ENCODE data around the gene DRD1. TPM values are rescaled to one million over a fixed set of nuclear protein-coding genes. Genes with fewer than 3 reads are reported as not detected.
"Not testable (repeated sequence)": the region's sequence is repeated elsewhere in the genome, so short reads cannot be mapped to it uniquely, and the experiment has no call there.

Gene DRD1
- total and polyA plus RNA-seq, 4 experiments from 2014 or later = not detected

- H3K27ac ChIP-seq (ENCODE audit: low read depth, low read length) = no peak overlapping the region
- Mint-ChIP-seq H3K9me3 (no peaks in the 10 kb centered on the region), H3K36me3 (no peaks in the 10 kb centered on the region), H3K4me3 (peak overlapping the region in 5 of 8 donors; percentile 6 to 53 (median 21)), H3K27me3 (peaks cover 44 to 46% of the 10 kb centered on the region in 2 donors), H3K4me1 (peaks cover 3 to 12% (median 7%) of the 10 kb centered on the region in 4 donors), H3K27ac (no peak overlapping the region)
- intact Hi-C loops (cut with micrococcal nuclease) = no loop called here
- no peak for DNase-seq
- H3K4me1 ChIP-seq (ENCODE audit: insufficient read depth, low read length) = peaks cover 13% of the 10 kb centered on the region
- no peaks in the 10 kb centered on the region for H3K9me3 ChIP-seq (ENCODE audit: control insufficient read depth in 1 of 2, low read length in 2 of 2)
- no peak overlapping the region for H3K4me3 ChIP-seq (ENCODE audit: low read length in 2 of 2)
- peaks cover 19% of the 10 kb centered on the region for H3K27me3 ChIP-seq (ENCODE audit: insufficient read depth, low read length)
- no peaks in the 10 kb centered on the region for H3K36me3 ChIP-seq (ENCODE audit: insufficient read depth, low read length)
- POLR2A ChIA-PET (ENCODE audit: partially characterized antibody) = no interaction called here
- CTCF ChIA-PET (ENCODE audit: partially characterized antibody) = interaction anchor here (1.0 to 2.2 kb wide), 4 partner anchors 10 to 494 kb away, joined by 3 to 7 read pairs (median 6); no protein-coding TSS in a partner anchor
Measured at GRCh38 chr5:175443514-175444059, 395 bp downstream of the DRD1 start.

GRCh38 chr5:175438234-175438857 lies 5.6 kb downstream of the DRD1 start:
- H3K27me3 Mint-ChIP-seq = peaks cover 22 to 40% of the 10 kb centered on the region in 2 donors
- Histone ChIP-seq H3K27ac (ENCODE audit: low read depth, low read length) (no peak overlapping the region), H3K4me3 (ENCODE audit: low read length in 2 of 2) (no peak overlapping the region), H3K4me1 (ENCODE audit: insufficient read depth, low read length) (no peaks in the 10 kb centered on the region), H3K36me3 (ENCODE audit: insufficient read depth, low read length) (no peaks in the 10 kb centered on the region), H3K27me3 (ENCODE audit: insufficient read depth, low read length) (peaks cover 12% of the 10 kb centered on the region), H3K9me3 (ENCODE audit: control insufficient read depth in 1 of 2, low read length in 2 of 2) (no peaks in the 10 kb centered on the region)
- CTCF ChIA-PET (ENCODE audit: partially characterized antibody) = interaction anchor here (1.4 kb wide), 1 partner anchor 10 kb away, joined by 3 read pairs; no protein-coding TSS in a partner anchor
- no peaks in the 10 kb centered on the region for H3K9me3 Mint-ChIP-seq
- peaks cover 0 to 2% (median under 1%) of the 10 kb centered on the region in 4 donors for H3K4me1 Mint-ChIP-seq
- H3K36me3 Mint-ChIP-seq = no peaks in the 10 kb centered on the region
- POLR2A ChIA-PET (ENCODE audit: partially characterized antibody) = no interaction called here
- no peak overlapping the region for H3K27ac Mint-ChIP-seq
- intact Hi-C loops (cut with micrococcal nuclease) = no loop called here
- DNase-seq = no peak
- H3K4me3 Mint-ChIP-seq = no peak overlapping the region

GRCh38 chr5:175436359-175436758 lies 7.6 kb downstream of the DRD1 start:
- H3K27me3 Mint-ChIP-seq = peaks cover 8 to 23% of the 10 kb centered on the region in 2 donors
- CTCF ChIA-PET (ENCODE audit: partially characterized antibody) = no interaction called here

GRCh38 chr5:175434800-175435199 lies 9.2 kb downstream of the DRD1 start:
- CTCF ChIA-PET (ENCODE audit: partially characterized antibody) = no interaction called here

More at GRCh38 chr5:175436359-175436758, 7.6 kb downstream of the DRD1 start:
- no peak overlapping the region for H3K4me3 Mint-ChIP-seq
- no peaks in the 10 kb centered on the region for H3K27me3 ChIP-seq (ENCODE audit: insufficient read depth, low read length)
- no peak for DNase-seq
- POLR2A ChIA-PET (ENCODE audit: partially characterized antibody) = no interaction called here
- no peak overlapping the region for H3K4me3 ChIP-seq (ENCODE audit: low read length in 2 of 2)
- H3K4me1 ChIP-seq (ENCODE audit: insufficient read depth, low read length) = no peaks in the 10 kb centered on the region
- H3K9me3 ChIP-seq (ENCODE audit: control insufficient read depth in 1 of 2, low read length in 2 of 2) = no peaks in the 10 kb centered on the region
- no peak overlapping the region for H3K27ac ChIP-seq (ENCODE audit: low read depth, low read length)
- intact Hi-C loops (cut with micrococcal nuclease) = no loop called here
- H3K9me3 Mint-ChIP-seq = no peaks in the 10 kb centered on the region
- no peak overlapping the region for H3K27ac Mint-ChIP-seq
- H3K36me3 ChIP-seq (ENCODE audit: insufficient read depth, low read length) = no peaks in the 10 kb centered on the region
- H3K36me3 Mint-ChIP-seq = no peaks in the 10 kb centered on the region
- no peaks in the 10 kb centered on the region for H3K4me1 Mint-ChIP-seq

GRCh38 chr5:175427762-175428161 lies 16.2 kb downstream of the DRD1 start:
- H3K9me3 Mint-ChIP-seq = peaks cover 0 to 11% (median 5%) of the 10 kb centered on the region in 8 donors
- no peaks in the 10 kb centered on the region for H3K36me3 ChIP-seq (ENCODE audit: insufficient read depth, low read length)
- no peaks in the 10 kb centered on the region for H3K4me1 Mint-ChIP-seq
- ChIA-PET POLR2A (ENCODE audit: partially characterized antibody) (no interaction called here), CTCF (ENCODE audit: partially characterized antibody) (no interaction called here)
- no peaks in the 10 kb centered on the region for H3K9me3 ChIP-seq (ENCODE audit: control insufficient read depth in 1 of 2, low read length in 2 of 2)
- H3K4me3 Mint-ChIP-seq = no peak overlapping the region
- no peak overlapping the region for H3K27ac Mint-ChIP-seq
- H3K4me3 ChIP-seq (ENCODE audit: low read length in 2 of 2) = no peak overlapping the region
- no peaks in the 10 kb centered on the region for H3K4me1 ChIP-seq (ENCODE audit: insufficient read depth, low read length)
- peaks cover 6 to 19% of the 10 kb centered on the region in 2 donors for H3K27me3 Mint-ChIP-seq
- DNase-seq = no peak
- no peak overlapping the region for H3K27ac ChIP-seq (ENCODE audit: low read depth, low read length)
- H3K36me3 Mint-ChIP-seq = no peaks in the 10 kb centered on the region
- intact Hi-C loops (cut with micrococcal nuclease) = no loop called here
- H3K27me3 ChIP-seq (ENCODE audit: insufficient read depth, low read length) = no peaks in the 10 kb centered on the region

More at GRCh38 chr5:175434800-175435199, 9.2 kb downstream of the DRD1 start:
- no peak overlapping the region for H3K4me3 Mint-ChIP-seq
- H3K27me3 Mint-ChIP-seq = peaks cover 6 to 20% of the 10 kb centered on the region in 2 donors
- H3K36me3 Mint-ChIP-seq = no peaks in the 10 kb centered on the region
- no peak overlapping the region for H3K27ac ChIP-seq (ENCODE audit: low read depth, low read length)
- no peaks in the 10 kb centered on the region for H3K9me3 ChIP-seq (ENCODE audit: control insufficient read depth in 1 of 2, low read length in 2 of 2)
- H3K9me3 Mint-ChIP-seq = peaks cover 0 to under 1% (median 0%) of the 10 kb centered on the region in 8 donors
- POLR2A ChIA-PET (ENCODE audit: partially characterized antibody) = no interaction called here
- H3K4me1 Mint-ChIP-seq = no peaks in the 10 kb centered on the region
- H3K36me3 ChIP-seq (ENCODE audit: insufficient read depth, low read length) = no peaks in the 10 kb centered on the region
- DNase-seq = no peak
- H3K27me3 ChIP-seq (ENCODE audit: insufficient read depth, low read length) = no peaks in the 10 kb centered on the region
- no peak overlapping the region for H3K4me3 ChIP-seq (ENCODE audit: low read length in 2 of 2)
- H3K27ac Mint-ChIP-seq = no peak overlapping the region
- intact Hi-C loops (cut with micrococcal nuclease) = no loop called here
- H3K4me1 ChIP-seq (ENCODE audit: insufficient read depth, low read length) = no peaks in the 10 kb centered on the region

GRCh38 chr5:175424594-175424993 lies 19.4 kb downstream of the DRD1 start:
- intact Hi-C loops (cut with micrococcal nuclease); H3K9me3 ChIP-seq (ENCODE audit: control insufficient read depth in 1 of 2, low read length in 2 of 2); DNase-seq; H3K4me3 Mint-ChIP-seq; POLR2A ChIA-PET (ENCODE audit: partially characterized antibody); H3K4me1 ChIP-seq (ENCODE audit: insufficient read depth, low read length); H3K36me3 ChIP-seq (ENCODE audit: insufficient read depth, low read length); H3K4me3 ChIP-seq (ENCODE audit: low read length in 2 of 2); H3K27me3 ChIP-seq (ENCODE audit: insufficient read depth, low read length); H3K36me3 Mint-ChIP-seq; H3K27ac Mint-ChIP-seq; CTCF ChIA-PET (ENCODE audit: partially characterized antibody); H3K27ac ChIP-seq (ENCODE audit: low read depth, low read length); H3K4me1 Mint-ChIP-seq: not testable (repeated sequence)
- peaks cover 18 to 26% of the 10 kb centered on the region in 2 donors for H3K27me3 Mint-ChIP-seq
- peaks cover 0 to 11% (median 6%) of the 10 kb centered on the region in 8 donors for H3K9me3 Mint-ChIP-seq

GRCh38 chr5:175422058-175422457 lies 21.9 kb downstream of the DRD1 start:
- no peaks in the 10 kb centered on the region for H3K36me3 Mint-ChIP-seq
- no peak overlapping the region for H3K27ac Mint-ChIP-seq
- DNase-seq = no peak
- H3K4me1 Mint-ChIP-seq = peaks cover 0 to 2% (median 0%) of the 10 kb centered on the region in 4 donors
- peaks cover 0 to 8% (median under 1%) of the 10 kb centered on the region in 8 donors for H3K9me3 Mint-ChIP-seq
- intact Hi-C loops (cut with micrococcal nuclease) = no loop called here
- CTCF ChIA-PET (ENCODE audit: partially characterized antibody) = no interaction called here
- H3K27ac ChIP-seq (ENCODE audit: low read depth, low read length) = no peak overlapping the region
- peaks cover 27 to 37% of the 10 kb centered on the region in 2 donors for H3K27me3 Mint-ChIP-seq
- H3K4me3 ChIP-seq (ENCODE audit: low read length in 2 of 2) = no peak overlapping the region
- H3K4me1 ChIP-seq (ENCODE audit: insufficient read depth, low read length) = no peaks in the 10 kb centered on the region
- POLR2A ChIA-PET (ENCODE audit: partially characterized antibody) = no interaction called here
- H3K4me3 Mint-ChIP-seq = no peak overlapping the region
- no peaks in the 10 kb centered on the region for H3K36me3 ChIP-seq (ENCODE audit: insufficient read depth, low read length)
- no peaks in the 10 kb centered on the region for H3K9me3 ChIP-seq (ENCODE audit: control insufficient read depth in 1 of 2, low read length in 2 of 2)
- no peaks in the 10 kb centered on the region for H3K27me3 ChIP-seq (ENCODE audit: insufficient read depth, low read length)

Data from CD4-positive, alpha-beta memory T cell (primary cell).